ENCODE measurements around the gene CAMK2N1.
"Not testable (repeated sequence)": the region's sequence is repeated elsewhere in the genome, so short reads cannot be mapped to it uniquely, and the experiment has no call there.

The CAMK2N1 gene

DNA sequence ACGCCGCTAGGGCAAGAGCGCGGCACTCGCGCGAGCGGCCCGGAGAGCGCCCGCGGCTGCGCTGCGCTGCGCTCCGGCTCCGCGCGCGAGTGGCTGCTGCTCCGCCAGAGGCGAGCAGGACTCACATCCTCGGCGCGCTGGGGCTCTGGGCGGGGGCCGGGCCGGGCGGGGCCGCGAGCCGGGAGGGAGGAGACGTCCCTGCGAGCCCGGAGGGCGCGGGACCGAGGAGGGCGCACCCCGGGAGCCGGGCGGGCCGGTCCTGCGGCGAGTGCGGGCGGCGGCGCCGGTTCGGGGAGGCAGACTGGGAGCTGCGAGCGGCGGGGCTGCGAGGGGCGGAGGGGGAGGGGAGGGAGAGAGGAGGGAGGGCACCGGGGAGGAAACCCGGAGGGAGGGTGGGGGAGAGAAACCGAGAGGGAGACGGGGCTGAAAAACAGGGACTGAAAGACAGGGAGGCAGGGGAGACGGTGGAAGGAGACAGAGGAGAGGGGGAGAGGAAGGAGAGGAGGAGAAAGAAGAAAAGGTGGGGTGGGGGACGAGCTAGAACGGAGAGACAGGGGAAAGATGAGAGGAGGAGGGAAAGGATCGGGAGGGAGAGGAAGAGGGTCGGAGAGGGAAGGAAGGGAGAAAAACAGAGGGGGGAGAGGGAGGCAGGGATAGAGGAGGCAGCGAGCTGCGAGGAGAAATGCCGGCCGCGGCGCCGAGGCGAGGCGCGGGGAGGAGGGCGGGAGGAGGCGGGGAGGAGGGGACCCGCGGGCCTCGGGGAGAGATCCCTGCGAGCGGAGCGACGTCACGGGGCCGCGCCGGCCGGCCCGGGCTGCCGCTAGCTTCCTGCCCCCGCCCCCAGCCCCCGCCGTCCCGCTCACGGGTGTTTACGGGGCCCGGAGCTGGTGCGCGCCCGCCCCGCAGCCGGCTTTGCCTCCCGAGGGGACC is at the start of gene CAMK2N1:
CAMK2N1 (minus strand) TSS at position 684 of the 930 bp plus-strand sequence. CDS start 831 bp downstream, outside the sequence.
- DNase-seq (ENCODE audit: low read depth) = no peak

- no peak for DNase-seq (ENCODE audit: low read depth)
Measured at GRCh38 chr1:20534659-20535417, 48.8 kb upstream of the CAMK2N1 start.

DNA sequence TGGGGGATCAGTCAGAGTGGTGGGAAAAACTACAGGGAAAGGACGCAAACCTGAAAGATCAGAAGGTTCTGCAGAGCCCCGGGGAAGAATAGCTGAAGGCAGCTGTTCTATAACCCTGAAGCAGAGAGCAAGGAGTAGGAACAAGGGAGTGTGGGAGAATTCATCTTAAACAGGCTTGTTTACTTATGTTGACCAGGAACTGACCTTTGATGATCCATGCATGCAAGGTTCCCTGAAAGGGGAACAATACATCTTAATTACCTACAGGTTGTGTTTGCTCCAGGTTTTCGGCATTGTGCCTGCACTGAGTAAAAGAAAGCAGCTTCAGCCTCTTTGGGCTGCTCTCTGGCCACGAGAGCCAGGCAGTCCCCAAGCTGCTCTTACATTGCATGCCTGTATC is 47.6 kb upstream of the CAMK2N1 start:
- DNase-seq (ENCODE audit: low read depth) = no peak

DNA sequence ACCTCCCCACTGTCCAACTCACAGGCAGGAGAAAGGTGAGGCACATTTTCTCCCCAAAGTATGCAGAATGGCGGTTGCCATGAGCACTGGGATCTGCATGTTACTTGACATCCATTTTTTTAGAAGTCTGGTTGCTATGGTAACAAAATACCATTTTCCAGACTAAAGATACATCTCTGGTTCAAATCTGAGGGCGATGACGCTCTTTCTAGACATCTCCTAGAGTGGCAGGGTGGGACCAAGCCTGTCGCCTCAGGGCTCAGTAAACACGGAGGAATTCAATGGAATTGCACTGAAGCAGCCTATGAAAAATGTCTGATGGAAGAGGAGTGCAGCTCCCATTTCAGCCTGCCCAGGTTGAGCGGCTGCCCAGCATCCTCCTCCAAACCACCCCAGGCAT is 44.9 kb upstream of the CAMK2N1 start:
- DNase-seq (ENCODE audit: low read depth) = no peak

DNA sequence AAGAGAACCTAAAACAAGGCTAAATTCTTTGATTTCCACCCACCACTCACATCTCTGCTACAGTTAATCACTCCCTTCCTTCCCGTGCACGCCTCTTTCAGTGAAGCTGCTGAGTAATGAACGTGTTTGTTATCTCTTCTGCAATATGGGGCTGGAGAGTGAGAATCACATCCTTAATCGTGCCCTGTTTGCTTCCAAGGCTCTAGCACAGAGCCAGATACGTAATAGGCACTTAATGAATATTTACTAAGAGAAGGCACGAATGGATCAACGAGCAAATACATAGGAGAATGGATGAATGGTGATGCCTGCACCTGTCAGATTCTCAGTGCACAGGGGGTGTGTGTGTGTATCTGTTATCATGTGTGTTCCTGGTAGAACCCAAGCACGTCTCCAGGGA is 44.3 kb upstream of the CAMK2N1 start:
- DNase-seq (ENCODE audit: low read depth) = no peak

GRCh38 chr1:20528221-20528620 is 42.2 kb upstream of the CAMK2N1 start:
- no peak for DNase-seq (ENCODE audit: low read depth)

DNA sequence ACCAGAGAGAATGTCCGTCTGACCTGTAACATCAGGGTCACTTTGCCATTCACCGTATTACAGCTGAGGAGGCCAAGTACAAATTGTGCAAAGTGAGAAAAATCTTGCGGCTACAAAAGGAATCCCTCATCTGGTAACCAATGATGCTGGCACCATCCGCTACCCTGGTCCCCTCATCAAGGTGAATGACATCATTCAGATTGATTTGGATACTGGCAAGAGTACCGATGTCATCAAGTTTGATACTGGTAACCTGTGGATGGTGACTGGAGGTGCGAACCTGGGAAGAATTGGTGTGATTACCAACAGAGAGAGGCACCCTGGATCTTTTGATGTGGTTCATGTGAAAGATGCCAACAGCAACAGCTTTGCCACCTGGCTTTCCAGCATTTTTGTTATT is 40.3 kb upstream of the CAMK2N1 start:
- no peak for DNase-seq (ENCODE audit: low read depth)

GRCh38 chr1:20521960-20522861 is 36.2 kb upstream of the CAMK2N1 start:
- peak; percentile 50 for DNase-seq (ENCODE audit: low read depth)

- not testable (repeated sequence) for DNase-seq (ENCODE audit: low read depth)
Measured at GRCh38 chr1:20519609-20520262, 33.7 kb upstream of the CAMK2N1 start.

GRCh38 chr1:20511518-20512428 is 25.8 kb upstream of the CAMK2N1 start:
- DNase-seq (ENCODE audit: low read depth) = no peak

DNA sequence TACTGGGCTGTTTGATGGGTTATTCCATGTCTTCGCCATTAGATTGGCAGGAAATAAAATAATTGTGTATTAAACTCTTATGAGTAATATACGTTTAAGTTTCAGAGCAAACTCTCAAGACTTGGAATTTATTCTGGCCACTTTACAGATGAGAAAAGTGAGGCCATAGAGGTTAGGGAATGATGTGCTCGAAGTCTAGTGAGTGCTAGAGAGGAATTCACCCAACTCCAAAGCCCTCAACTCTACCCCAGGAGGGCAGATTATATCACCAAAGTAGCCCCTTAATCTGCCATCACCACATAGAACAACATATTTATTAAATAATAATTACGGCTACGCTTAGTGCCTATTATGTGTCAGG is 22.4 kb upstream of the CAMK2N1 start:
- DNase-seq (ENCODE audit: low read depth) = no peak

DNA sequence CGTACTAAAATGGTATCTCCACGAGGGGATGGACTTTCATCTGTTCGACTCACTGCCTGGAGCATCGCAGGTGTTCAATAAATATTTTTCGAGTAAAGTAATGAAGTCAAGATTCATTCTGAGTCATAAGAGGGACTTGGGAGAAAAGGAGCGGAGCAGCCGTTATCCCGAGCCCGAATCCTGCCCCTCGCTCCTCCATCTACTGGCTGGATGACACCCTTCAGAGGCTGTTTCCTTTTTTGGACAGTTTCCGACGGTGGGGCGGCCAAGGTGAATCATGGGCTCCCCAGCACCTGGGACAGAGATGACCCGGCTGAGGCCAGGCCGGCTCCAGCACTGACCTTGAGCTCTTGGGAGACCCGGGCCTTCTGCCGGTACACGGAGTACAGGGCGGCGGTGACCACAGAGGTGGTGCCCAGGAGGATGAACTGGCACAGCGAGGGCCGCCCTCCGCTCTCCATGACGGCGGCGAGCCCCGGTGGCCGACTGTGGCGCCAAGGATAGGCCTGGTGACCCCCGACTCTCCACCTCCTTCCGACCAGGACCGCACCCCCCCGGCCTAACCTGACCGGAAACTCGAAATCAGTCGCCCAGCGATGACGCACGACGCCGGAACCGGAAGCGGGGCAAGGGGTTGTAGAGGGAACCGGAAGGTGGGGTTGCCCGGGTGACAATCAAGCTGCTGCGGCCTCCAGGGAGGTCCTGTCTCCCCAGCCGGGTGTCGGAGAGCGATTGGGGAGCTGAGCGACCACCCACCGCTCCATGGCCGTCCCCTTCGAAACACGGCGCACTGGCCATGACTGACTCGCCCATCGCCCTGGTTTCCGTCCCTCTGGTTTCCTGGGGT is 21.8 kb upstream of the CAMK2N1 start, which contains the start of gene MUL1:
MUL1 (minus strand) TSS at position 588 of the 847 bp plus-strand sequence; CDS start at position 461, 127 bp downstream.
- DNase-seq (ENCODE audit: low read depth) = peak; percentile 95

DNA sequence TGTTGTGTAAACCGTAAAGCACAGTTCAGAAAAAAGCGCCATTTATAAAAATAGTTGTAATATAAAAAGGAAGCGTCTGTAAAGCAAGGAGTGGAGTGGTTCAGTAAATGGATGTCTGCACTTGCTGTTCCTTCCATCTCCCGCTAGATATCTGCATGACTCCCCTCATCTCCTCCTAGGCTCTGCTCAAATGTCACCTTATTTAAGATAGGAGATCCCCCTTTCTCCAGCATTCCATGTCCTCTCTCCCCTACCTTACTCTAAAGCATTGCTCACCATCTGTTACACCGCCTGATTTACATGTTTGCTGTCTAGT is 21.2 kb upstream of the CAMK2N1 start:
- DNase-seq (ENCODE audit: low read depth) = no peak

GRCh38 chr1:20505488-20505887 is 19.5 kb upstream of the CAMK2N1 start:
- DNase-seq (ENCODE audit: low read depth) = no peak

GRCh38 chr1:20500716-20501115 is 14.7 kb upstream of the CAMK2N1 start:
- no peak for DNase-seq (ENCODE audit: low read depth)

GRCh38 chr1:20499718-20500117 is 13.7 kb upstream of the CAMK2N1 start:
- no peak for DNase-seq (ENCODE audit: low read depth)

DNA sequence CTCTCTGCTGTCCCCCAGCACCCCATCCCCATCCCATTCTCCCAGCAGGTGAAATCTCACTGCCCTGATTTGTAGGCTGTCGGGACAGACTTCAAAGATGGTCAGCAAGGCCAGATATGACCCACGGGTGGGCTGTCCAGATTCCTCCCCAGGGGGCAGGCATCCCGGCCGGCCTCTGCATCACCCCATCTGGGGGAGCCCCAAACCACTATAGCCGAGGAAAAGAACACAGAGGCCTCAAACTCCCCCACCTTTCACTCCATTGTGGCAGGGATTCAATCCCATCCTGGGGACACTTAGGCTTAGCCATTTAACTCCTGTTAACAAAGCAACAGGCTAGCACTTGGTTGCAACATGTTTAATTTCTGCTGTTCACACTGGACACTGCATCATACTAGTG is 13.1 kb upstream of the CAMK2N1 start:
- no peak for DNase-seq (ENCODE audit: low read depth)

DNA sequence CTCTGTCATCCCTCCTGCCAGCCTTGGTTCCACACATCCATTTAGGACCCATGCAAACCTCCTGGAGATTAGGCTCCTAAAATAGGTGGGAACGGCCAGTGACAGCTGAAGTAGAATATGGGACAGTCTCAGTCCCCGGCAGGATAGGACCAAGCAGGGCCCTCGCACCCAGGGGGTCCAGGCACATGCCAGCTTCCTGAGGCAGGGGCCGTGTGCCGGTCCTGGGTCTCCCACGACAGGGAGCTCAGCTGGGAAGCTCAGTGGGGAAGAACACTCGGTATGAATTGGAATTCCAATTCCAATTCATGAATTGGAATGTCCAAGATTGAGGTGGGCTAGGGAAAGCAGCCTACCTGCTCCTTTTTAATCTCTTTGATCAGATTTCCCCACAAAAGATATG is 12.1 kb upstream of the CAMK2N1 start:
- DNase-seq (ENCODE audit: low read depth) = no peak

DNA sequence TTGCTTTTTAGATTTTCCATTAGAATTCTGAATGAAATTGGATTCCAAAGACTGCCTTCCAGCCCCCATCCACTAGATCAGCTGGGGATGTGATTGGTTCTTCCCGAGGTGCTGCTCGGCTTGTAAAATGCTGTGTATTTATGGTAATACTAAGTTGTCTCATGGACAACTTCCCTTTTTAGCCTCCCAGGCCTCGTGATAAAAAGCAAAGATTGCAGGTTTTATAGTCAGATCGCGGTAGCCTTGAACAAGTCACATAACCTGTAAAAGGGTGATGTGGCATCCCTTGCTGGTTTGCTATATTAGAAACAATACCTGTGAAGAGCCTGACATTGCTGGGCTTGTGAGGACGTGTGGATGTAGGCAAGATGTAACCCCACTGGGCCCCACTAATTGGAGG is 11.5 kb upstream of the CAMK2N1 start:
- DNase-seq (ENCODE audit: low read depth) = no peak
